Astrocyte (in vitro differentiated cells and primary cell): ENCODE results near the gene FNDC3B. TPM values are rescaled to one million over a fixed set of nuclear protein-coding genes. Genes with fewer than 3 reads are reported as not detected.

Experiments
- DNase-seq: peaks from one replicate; pipeline ENCODE4 v3.0.0-alpha.2; 2010; ENCODE audit warnings: low read depth
- FAIRE-seq: peaks from 2 replicates; lab custom pipeline; 2011; peaks lifted over from hg19 to GRCh38; lab: Jason Lieb, UNC
- H2AFZ ChIP-seq: 2 replicates; pipeline ENCODE4 v1.6.0; 2012; ENCODE audit warnings: low read depth, low read length, inconsistent platforms
- H3K27ac ChIP-seq: 2 replicates; pipeline ENCODE4 v1.5.1; 2011; ENCODE audit warnings: low read depth, low read length, inconsistent platforms
- H3K27me3 ChIP-seq: 2 replicates; pipeline ENCODE4 v1.6.0; 2011; ENCODE audit warnings: low read length, inconsistent platforms; ENCODE audit not compliant: insufficient read depth
- H3K36me3 ChIP-seq: 2 replicates; pipeline ENCODE4 v1.5.1; 2011; ENCODE audit warnings: low read length, inconsistent platforms; ENCODE audit not compliant: insufficient read depth
- H3K4me1 ChIP-seq: 2 replicates; pipeline ENCODE4 v1.5.1; 2011; ENCODE audit warnings: low read length, inconsistent platforms; ENCODE audit not compliant: insufficient read depth
- H3K4me2 ChIP-seq: 2 replicates; pipeline ENCODE4 v1.6.0; 2012; ENCODE audit warnings: low read length, inconsistent platforms
- H3K4me3 ChIP-seq: 2 replicates; pipeline ENCODE4 v1.5.1; 2011; ENCODE audit warnings: low read depth, mild to moderate bottlenecking, low read length, inconsistent platforms; ENCODE audit not compliant: insufficient read depth
- H3K79me2 ChIP-seq: 2 replicates; pipeline ENCODE4 v1.6.0; 2012; ENCODE audit warnings: mild to moderate bottlenecking, low read length, inconsistent platforms; ENCODE audit not compliant: insufficient read depth
- H3K9ac ChIP-seq: 2 replicates; pipeline ENCODE4 v1.6.0; 2012; ENCODE audit warnings: mild to moderate bottlenecking, low read length, inconsistent platforms
- H3K9me3 ChIP-seq: 2 replicates; pipeline ENCODE4 v1.5.1; 2012; ENCODE audit warnings: low read depth, mild to moderate bottlenecking, low read length, inconsistent platforms; ENCODE audit not compliant: insufficient read depth
- H4K20me1 ChIP-seq: 2 replicates; pipeline ENCODE4 v1.6.0; 2012; ENCODE audit warnings: low read length, inconsistent platforms; ENCODE audit not compliant: insufficient read depth
- H3K27ac Mint-ChIP-seq: one replicate; pipeline ENCODE4 v1.8.0; 2021; ENCODE audit warnings: mild to moderate bottlenecking, mixed read lengths; ENCODE audit not compliant: unreplicated experiment
- H3K27me3 Mint-ChIP-seq: one replicate; pipeline ENCODE4 v1.8.0; 2021; ENCODE audit warnings: low read depth, mixed read lengths; ENCODE audit not compliant: unreplicated experiment
- H3K36me3 Mint-ChIP-seq: one replicate; pipeline ENCODE4 v1.8.0; 2021; ENCODE audit warnings: low read depth, mixed read lengths; ENCODE audit not compliant: unreplicated experiment
- H3K4me1 Mint-ChIP-seq: one replicate; pipeline ENCODE4 v1.8.0; 2021; ENCODE audit warnings: low read depth, mixed read lengths; ENCODE audit not compliant: unreplicated experiment
- H3K4me3 Mint-ChIP-seq: one replicate; pipeline ENCODE4 v1.8.0; 2021; ENCODE audit warnings: mild to moderate bottlenecking, moderate library complexity, mixed read lengths; ENCODE audit not compliant: unreplicated experiment
- H3K9me3 Mint-ChIP-seq: one replicate; pipeline ENCODE4 v1.8.0; 2021; ENCODE audit warnings: mild to moderate bottlenecking, mixed read lengths; ENCODE audit not compliant: unreplicated experiment
- EZH2 ChIP-seq: IDR thresholded peaks from 2 replicates; pipeline ENCODE4 v1.6.1; 2012; ENCODE audit warnings: mild to moderate bottlenecking, low read length, inconsistent platforms; ENCODE audit not compliant: insufficient read depth
- total RNA-seq: library from RNA; stranded (reverse); gene quantifications from 2 replicates; pipeline ENCODE4 v1.2.1, GENCODE V29; 2021
- TF ChIP-seq, protein P1 (sequence below): IDR thresholded peaks from 2 replicates; pipeline ENCODE4 v1.5.1; 2011; ENCODE audit warnings: low read depth, mild to moderate bottlenecking, inconsistent platforms, low read length, moderate library complexity; ENCODE audit not compliant: insufficient read depth

The FNDC3B gene
- total RNA-seq, 1 donor from 2014 or later, result 327 TPM

DNA sequence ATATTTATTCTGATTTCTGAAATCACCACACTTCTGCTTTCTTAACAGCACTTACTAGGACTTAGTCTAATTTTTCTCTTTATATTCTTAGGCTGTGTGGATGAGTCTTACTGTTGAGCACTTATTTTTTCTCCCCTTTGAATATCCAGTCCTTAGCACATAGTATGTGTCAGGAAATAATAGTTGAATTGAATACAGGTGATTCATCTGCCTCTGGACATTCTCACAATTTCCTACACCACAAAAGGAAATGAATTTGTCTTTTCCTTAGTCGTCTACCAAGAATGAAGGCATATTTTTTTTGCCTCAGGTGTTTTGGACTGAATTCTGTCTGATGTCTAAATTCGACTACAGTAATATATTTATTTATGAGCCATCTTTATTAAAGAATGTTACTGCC, 204.6 kb downstream of the FNDC3B start:
- peak; percentile 52 for DNase-seq

DNA sequence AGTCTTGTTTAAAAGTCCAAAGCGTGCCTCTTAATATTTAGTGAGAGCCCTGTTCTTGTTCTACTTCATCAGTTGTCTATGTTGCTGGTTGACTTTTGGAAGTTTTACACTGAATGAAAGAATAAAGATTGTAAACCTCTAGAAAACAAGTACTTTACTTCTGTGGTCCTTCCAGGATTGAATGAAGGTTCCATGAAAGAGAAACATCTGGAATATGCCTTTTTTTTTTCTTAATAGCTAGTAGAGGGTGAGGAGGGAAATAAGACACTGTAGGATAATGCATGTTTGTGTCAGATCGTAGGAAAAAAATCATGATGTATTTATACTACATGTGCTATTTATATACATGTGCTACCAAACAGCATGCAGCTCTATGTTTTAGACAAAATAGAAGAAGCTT, 205.9 kb downstream of the FNDC3B start:
- DNase-seq, result no peak
- Mint-ChIP-seq H3K36me3 (peaks cover 42% of the 10 kb centered on the region), H3K27me3 (no peaks in the 10 kb centered on the region), H3K27ac (no peak overlapping the region), H3K4me1 (peaks cover 51% of the 10 kb centered on the region), H3K9me3 (peaks cover 6% of the 10 kb centered on the region), H3K4me3 (no peak overlapping the region)
- Histone ChIP-seq H3K27ac (no peak overlapping the region), H3K4me1 (peaks cover 16% of the 10 kb centered on the region), H3K9ac (no peak overlapping the region), H3K79me2 (peaks cover 86% of the 10 kb centered on the region), H3K4me3 (no peak overlapping the region), H3K27me3 (no peaks in the 10 kb centered on the region), H3K4me2 (no peak overlapping the region), H4K20me1 (peaks cover 28% of the 10 kb centered on the region), H3K36me3 (peaks cover 18% of the 10 kb centered on the region), H3K9me3 (peaks cover 6% of the 10 kb centered on the region), H2AFZ (no peak overlapping the region)
- TF ChIP-seq, protein P1, sequence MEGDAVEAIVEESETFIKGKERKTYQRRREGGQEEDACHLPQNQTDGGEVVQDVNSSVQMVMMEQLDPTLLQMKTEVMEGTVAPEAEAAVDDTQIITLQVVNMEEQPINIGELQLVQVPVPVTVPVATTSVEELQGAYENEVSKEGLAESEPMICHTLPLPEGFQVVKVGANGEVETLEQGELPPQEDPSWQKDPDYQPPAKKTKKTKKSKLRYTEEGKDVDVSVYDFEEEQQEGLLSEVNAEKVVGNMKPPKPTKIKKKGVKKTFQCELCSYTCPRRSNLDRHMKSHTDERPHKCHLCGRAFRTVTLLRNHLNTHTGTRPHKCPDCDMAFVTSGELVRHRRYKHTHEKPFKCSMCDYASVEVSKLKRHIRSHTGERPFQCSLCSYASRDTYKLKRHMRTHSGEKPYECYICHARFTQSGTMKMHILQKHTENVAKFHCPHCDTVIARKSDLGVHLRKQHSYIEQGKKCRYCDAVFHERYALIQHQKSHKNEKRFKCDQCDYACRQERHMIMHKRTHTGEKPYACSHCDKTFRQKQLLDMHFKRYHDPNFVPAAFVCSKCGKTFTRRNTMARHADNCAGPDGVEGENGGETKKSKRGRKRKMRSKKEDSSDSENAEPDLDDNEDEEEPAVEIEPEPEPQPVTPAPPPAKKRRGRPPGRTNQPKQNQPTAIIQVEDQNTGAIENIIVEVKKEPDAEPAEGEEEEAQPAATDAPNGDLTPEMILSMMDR, result no peak
- no peak for TF ChIP-seq EZH2
- FAIRE-seq, result no peak

More for the DNA sequence above, 204.6 kb downstream of the FNDC3B start:
- peaks cover 6% of the 10 kb centered on the region for H3K9me3 Mint-ChIP-seq
- H3K27ac Mint-ChIP-seq, result peak overlapping the region; percentile 83
- Histone ChIP-seq H3K4me1 (peaks cover 8% of the 10 kb centered on the region), H3K9ac (no peak overlapping the region), H4K20me1 (peaks cover 26% of the 10 kb centered on the region), H2AFZ (no peak overlapping the region), H3K27me3 (no peaks in the 10 kb centered on the region), H3K27ac (peak overlapping the region; percentile 38), H3K4me2 (peak overlapping the region; percentile 11), H3K79me2 (peaks cover 82% of the 10 kb centered on the region), H3K4me3 (no peak overlapping the region), H3K9me3 (peaks cover 6% of the 10 kb centered on the region), H3K36me3 (peaks cover 21% of the 10 kb centered on the region)
- FAIRE-seq, result no peak
- no peaks in the 10 kb centered on the region for H3K27me3 Mint-ChIP-seq
- peaks cover 42% of the 10 kb centered on the region for H3K4me1 Mint-ChIP-seq
- H3K36me3 Mint-ChIP-seq, result peaks cover 42% of the 10 kb centered on the region
- TF ChIP-seq EZH2, result no peak
- TF ChIP-seq, protein P1, result no peak
- no peak overlapping the region for H3K4me3 Mint-ChIP-seq

DNA sequence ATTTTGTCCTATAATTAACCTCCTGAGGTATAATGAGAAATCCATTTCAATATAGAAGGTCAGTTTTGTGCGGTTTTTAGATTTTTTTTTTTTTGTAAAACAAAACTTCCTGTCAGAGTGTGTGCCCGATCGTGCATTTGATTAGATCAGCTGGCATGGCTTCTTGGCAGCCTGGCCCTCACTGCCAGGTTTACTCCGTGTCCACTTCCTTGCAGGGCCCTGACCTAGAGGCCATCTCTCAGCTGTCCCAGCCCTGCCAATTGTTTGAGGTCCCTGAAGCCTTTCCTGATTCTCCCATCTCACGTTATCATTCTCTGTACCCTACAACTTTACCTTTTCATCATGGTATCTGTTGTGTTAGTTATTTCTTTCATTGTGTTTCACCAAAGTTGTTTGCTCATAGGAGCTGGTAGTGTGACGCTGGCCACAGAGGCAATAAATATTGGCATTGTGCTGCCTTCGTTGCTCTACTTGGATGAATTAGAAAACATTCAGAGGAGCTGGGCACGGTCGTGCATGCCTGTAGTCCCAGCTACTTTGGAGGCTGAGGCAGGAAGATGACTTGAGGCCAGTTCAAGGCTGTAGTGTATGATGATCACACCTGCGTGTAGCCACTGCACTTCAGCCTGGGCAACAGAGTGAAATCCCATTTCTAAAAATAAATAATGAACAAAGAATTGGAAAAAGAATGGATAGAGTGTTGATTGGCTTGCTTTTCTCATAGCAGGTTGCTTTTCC, 206.9 kb downstream of the FNDC3B start:
- H3K79me2 ChIP-seq, result peaks cover 85% of the 10 kb centered on the region
- H2AFZ ChIP-seq, result no peak overlapping the region
- Mint-ChIP-seq H3K36me3 (peaks cover 39% of the 10 kb centered on the region), H3K27me3 (no peaks in the 10 kb centered on the region), H3K4me3 (no peak overlapping the region), H3K27ac (peak overlapping the region; percentile 1), H3K9me3 (peaks cover 6% of the 10 kb centered on the region), H3K4me1 (peaks cover 51% of the 10 kb centered on the region)
- H3K9ac ChIP-seq, result no peak overlapping the region
- peaks cover 6% of the 10 kb centered on the region for H3K9me3 ChIP-seq
- peaks cover 16% of the 10 kb centered on the region for H3K4me1 ChIP-seq
- H3K27me3 ChIP-seq, result no peaks in the 10 kb centered on the region
- no peak overlapping the region for H3K4me3 ChIP-seq
- peaks cover 17% of the 10 kb centered on the region for H3K36me3 ChIP-seq
- FAIRE-seq, result no peak
- TF ChIP-seq EZH2, result no peak
- TF ChIP-seq, protein P1, result no peak
- no peak for DNase-seq
- no peak overlapping the region for H3K27ac ChIP-seq
- H4K20me1 ChIP-seq, result peaks cover 28% of the 10 kb centered on the region
- no peak overlapping the region for H3K4me2 ChIP-seq
